ENCODE measurements around the gene PEG3.

- TF ChIP-seq EP300 (IDR thresholded peaks at IDR 0.05) (no peak), POLR2A (IDR thresholded peaks at IDR 0.05) (no peak)
- TF ChIP-seq, protein P1, sequence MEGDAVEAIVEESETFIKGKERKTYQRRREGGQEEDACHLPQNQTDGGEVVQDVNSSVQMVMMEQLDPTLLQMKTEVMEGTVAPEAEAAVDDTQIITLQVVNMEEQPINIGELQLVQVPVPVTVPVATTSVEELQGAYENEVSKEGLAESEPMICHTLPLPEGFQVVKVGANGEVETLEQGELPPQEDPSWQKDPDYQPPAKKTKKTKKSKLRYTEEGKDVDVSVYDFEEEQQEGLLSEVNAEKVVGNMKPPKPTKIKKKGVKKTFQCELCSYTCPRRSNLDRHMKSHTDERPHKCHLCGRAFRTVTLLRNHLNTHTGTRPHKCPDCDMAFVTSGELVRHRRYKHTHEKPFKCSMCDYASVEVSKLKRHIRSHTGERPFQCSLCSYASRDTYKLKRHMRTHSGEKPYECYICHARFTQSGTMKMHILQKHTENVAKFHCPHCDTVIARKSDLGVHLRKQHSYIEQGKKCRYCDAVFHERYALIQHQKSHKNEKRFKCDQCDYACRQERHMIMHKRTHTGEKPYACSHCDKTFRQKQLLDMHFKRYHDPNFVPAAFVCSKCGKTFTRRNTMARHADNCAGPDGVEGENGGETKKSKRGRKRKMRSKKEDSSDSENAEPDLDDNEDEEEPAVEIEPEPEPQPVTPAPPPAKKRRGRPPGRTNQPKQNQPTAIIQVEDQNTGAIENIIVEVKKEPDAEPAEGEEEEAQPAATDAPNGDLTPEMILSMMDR (IDR thresholded peaks at IDR 0.05): no peak
Measured at GRCh38 chr19:56880592-56881190, 40.2 kb upstream of the PEG3 start.
